A549 treated with RU486 at 1 μM for 4 hours (cell line): ENCODE data around the gene BNIP3. TPM values are rescaled to one million over a fixed set of nuclear protein-coding genes. Genes with fewer than 3 reads are reported as not detected.

Experiments
- total RNA-seq: library from RNA; stranded (reverse); fragments of 200-300 nt; extraction: Qiagen RNA extraction; gene quantifications from 5 replicates; pipeline ENCODE4 v1.2.3, GENCODE V29; 2022; ENCODE audit warnings: low read depth

Gene BNIP3
- 42.0 to 46.7 TPM (median 44.3 TPM) in 5 replicates for total RNA-seq

DNA sequence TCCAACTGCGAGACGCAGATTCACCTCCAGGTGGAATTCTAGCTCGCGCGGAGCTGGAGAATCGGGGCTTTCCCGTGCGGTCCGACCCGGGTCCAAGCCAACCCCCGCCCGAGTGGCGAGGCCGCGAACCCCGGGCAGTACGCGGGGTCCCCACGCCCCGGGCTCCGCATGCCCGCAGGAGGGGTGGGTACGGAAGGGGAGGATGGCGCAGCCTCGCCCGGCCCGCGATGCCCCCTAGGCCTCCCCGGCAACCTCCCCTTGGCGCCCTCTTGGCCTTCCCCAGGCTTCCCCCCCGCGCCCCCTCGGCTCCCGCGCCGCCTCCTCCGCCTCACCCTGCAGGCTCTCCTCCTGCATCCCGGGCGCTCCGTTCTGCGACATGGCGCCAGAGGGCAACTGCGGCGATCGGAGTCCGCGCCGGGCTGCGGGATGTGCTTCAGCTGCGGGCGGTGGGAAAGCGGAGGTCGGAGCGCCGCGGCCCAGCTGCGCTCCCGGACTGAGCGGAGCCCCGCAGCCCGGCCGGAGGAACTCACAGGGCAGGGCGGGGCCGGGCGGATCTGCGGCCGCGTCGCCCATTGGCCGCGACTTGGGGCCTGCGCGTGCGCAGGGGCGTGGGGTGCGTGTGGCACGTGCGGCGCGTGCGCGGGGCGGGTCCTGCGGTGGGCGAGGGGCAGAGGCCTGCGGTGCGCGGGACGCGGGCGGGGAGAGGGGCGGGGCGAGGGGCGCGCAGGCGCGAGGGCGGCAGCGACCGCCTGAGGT, at the start of gene BNIP3:
Gene BNIP3 (minus strand): TSS at position 495 of the 756 bp plus-strand sequence. CDS start 117 bp downstream, at position 378.

Other genes with a start within 250 kb of the BNIP3 start
- gene PPP2R2D, start 80.9 kb downstream of the BNIP3 start, total RNA-seq, result 22.5 to 30.0 TPM (median 28.0 TPM) in 5 replicates
- 1.2 to 1.9 TPM (median 1.6 TPM) in 5 replicates for gene JAKMIP3, start 84.0 kb upstream of the BNIP3 start, total RNA-seq
- 13.4 to 19.1 TPM (median 16.4 TPM) in 5 replicates for gene DPYSL4, start 205.0 kb upstream of the BNIP3 start, total RNA-seq